ENCODE results near the gene MS4A4E. TPM values are rescaled to one million over a fixed set of nuclear protein-coding genes. Genes with fewer than 3 reads are reported as not detected.

The MS4A4E gene
- total and polyA plus RNA-seq, 2 of the 8 experiments (the other 6 are each of a cell fraction or from before 2014, with no cell fraction given): not detected

DNA sequence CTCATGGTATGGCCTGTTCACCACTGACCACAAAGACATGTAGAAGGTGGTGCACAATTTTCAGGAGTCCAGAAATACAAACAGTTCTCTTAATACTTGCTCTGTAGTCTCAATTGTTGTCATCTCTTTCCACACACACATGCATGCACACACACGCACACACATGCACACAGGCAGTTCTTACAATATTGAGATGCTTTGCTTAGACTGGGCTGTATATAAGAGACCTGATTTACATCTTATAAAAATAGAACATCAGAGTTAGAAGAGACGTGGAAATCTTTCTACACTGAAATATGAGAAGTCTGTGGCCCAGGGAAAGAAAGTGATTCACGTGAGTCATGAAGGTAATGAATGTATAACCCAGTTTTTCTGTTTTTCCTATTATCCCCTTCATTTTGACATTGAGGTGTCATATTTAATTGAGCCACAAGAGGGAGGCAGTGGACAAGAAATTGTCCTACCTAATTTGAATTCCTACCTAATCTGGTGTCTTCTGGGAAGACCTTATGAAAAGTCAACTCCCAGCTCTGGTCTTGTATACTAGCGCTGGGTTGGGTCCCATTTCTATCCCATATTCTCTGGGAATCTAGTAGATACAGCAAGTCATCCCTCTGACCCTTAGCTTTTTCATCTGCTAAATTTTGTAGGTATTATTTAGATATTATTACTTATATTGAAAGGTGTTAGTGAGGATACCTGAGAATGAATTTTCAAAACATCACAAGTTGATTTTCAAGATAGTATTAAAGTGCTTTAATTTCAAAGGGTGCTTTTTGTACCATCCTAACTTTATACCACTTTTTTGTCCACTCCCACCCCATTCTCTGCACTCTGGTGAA, 22.7 kb upstream of the MS4A4E start:
- H4K20me1 ChIP-seq (replicated peaks in 1 of 2; ENCODE audit: control insufficient read depth in 1 of 2, insufficient read depth in 2 of 2, low read length in 2 of 2): no peaks in the 10 kb centered on the region
- WGBS, 2 experiments (ENCODE audit: extremely low coverage in 1 of 2, insufficient coverage in 1 of 2, insufficient read length in 1 of 2, insufficient replicate concordance in 2 of 2, low coverage in 1 of 2, low lambda C conversion rate in 2 of 2, missing lambda C conversion rate in 1 of 2): 40% methylated on average over 4 of the region's 4 CpGs; no CpG with 5 or more reads in 1 of the 2 experiments
- no peaks in the 10 kb centered on the region for H3K79me2 ChIP-seq (ENCODE audit: control insufficient read depth in 1 of 2, insufficient read depth in 2 of 2, low read length in 2 of 2)
- no peak overlapping the region for H3K27ac ChIP-seq (ENCODE audit: low read depth, low read length)
- H3K4me3 ChIP-seq (ENCODE audit: extremely low read depth in 1 of 4, insufficient read depth in 2 of 4, low read depth in 3 of 4, low read length in 4 of 4): no peak overlapping the region
- no peaks in the 10 kb centered on the region; the same call in 1 of the 2 replicates for H3K23me2 ChIP-seq (ENCODE audit: low read depth, low read length)
- H3K79me1 ChIP-seq (ENCODE audit: low read depth, low read length): no peaks in the 10 kb centered on the region
- DNase-seq (ENCODE audit: low read depth in 1 of 2, low spot score in 2 of 2): no peak
- H4K5ac ChIP-seq (ENCODE audit: insufficient read length, low read depth, low read length): no peak overlapping the region
- ChIA-PET CTCF (ENCODE audit: partially characterized antibody) (interaction anchor here (0.6 to 4.5 kb wide), 39 partner anchors 9 to 498 kb away, joined by 3 to 109 read pairs (median 4); partner anchors contain the start of gene MS4A15), POLR2A (ENCODE audit: partially characterized antibody) (no interaction called here)
- H4K8ac ChIP-seq (ENCODE audit: extremely low read depth, insufficient read depth, low read length): no peak overlapping the region
- no peak overlapping the region for H3K4ac ChIP-seq (replicated peaks; ENCODE audit: insufficient read length, low read depth, low read length)
- no peak overlapping the region for H3K56ac ChIP-seq (replicated peaks; ENCODE audit: insufficient read length, low read depth, low read length)
- no peak overlapping the region for H2BK15ac ChIP-seq (ENCODE audit: low read length)
- no peak overlapping the region for H2BK120ac ChIP-seq (replicated peaks; ENCODE audit: low read depth, low read length)
- H3K18ac ChIP-seq (ENCODE audit: extremely low read depth, low read length): no peak overlapping the region
- no peaks in the 10 kb centered on the region for H3K9me3 ChIP-seq (ENCODE audit: insufficient read depth in 2 of 2, low read depth in 1 of 2, low read length in 1 of 2)
- H2AFZ ChIP-seq (ENCODE audit: low read length): no peak overlapping the region
- H3K23ac ChIP-seq (ENCODE audit: insufficient read length): no peak overlapping the region
- FAIRE-seq: peak; percentile 90
- H3K4me1 ChIP-seq (replicated peaks in 1 of 4; ENCODE audit: control insufficient read depth in 3 of 4, insufficient read depth in 4 of 4, low read length in 3 of 4): peaks cover 0 to 3% (median 0%) of the 10 kb centered on the region in 4 experiments; a peak in 1 of 7 replicates
- H2AK5ac ChIP-seq (ENCODE audit: low read depth, low read length): no peak overlapping the region
- H4K91ac ChIP-seq (replicated peaks; ENCODE audit: insufficient read length, low read length): no peak overlapping the region
- H2BK20ac ChIP-seq (ENCODE audit: low read length): no peak overlapping the region
- no peak overlapping the region for H3K14ac ChIP-seq (ENCODE audit: insufficient read length)
- H3K4me2 ChIP-seq (ENCODE audit: insufficient read depth in 1 of 2, low read depth in 2 of 2, low read length in 2 of 2): no peak overlapping the region
- H3K9ac ChIP-seq (replicated peaks in 1 of 4; ENCODE audit: extremely low read depth in 1 of 4, low read depth in 3 of 4, low read length in 3 of 4): no peak overlapping the region
- no peaks in the 10 kb centered on the region for H3K36me3 ChIP-seq (ENCODE audit: control insufficient read depth in 2 of 4, insufficient read depth in 4 of 4, low read length in 3 of 4)
- no peak overlapping the region for H2BK5ac ChIP-seq (ENCODE audit: low read depth, low read length)
- no peaks in the 10 kb centered on the region; a peak in 1 of 7 replicates for H3K27me3 ChIP-seq (replicated peaks in 1 of 4; ENCODE audit: control insufficient read depth in 3 of 4, extremely low read depth in 1 of 4, insufficient read depth in 3 of 4, low read length in 3 of 4)
- no peak overlapping the region for H2BK12ac ChIP-seq (ENCODE audit: low read depth, low read length)
- TF ChIP-seq SP4 (IDR thresholded peaks at IDR 0.05; ENCODE audit: low read length): no peak
- TF ChIP-seq, protein P1, sequence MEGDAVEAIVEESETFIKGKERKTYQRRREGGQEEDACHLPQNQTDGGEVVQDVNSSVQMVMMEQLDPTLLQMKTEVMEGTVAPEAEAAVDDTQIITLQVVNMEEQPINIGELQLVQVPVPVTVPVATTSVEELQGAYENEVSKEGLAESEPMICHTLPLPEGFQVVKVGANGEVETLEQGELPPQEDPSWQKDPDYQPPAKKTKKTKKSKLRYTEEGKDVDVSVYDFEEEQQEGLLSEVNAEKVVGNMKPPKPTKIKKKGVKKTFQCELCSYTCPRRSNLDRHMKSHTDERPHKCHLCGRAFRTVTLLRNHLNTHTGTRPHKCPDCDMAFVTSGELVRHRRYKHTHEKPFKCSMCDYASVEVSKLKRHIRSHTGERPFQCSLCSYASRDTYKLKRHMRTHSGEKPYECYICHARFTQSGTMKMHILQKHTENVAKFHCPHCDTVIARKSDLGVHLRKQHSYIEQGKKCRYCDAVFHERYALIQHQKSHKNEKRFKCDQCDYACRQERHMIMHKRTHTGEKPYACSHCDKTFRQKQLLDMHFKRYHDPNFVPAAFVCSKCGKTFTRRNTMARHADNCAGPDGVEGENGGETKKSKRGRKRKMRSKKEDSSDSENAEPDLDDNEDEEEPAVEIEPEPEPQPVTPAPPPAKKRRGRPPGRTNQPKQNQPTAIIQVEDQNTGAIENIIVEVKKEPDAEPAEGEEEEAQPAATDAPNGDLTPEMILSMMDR (IDR thresholded peaks at IDR 0.05; ENCODE audit: control extremely low read depth in 1 of 3, insufficient read depth in 1 of 3, low read depth in 1 of 3, low read length in 3 of 3): peak in 2 of 3 experiments; percentile 60 to 66; a peak in 3 of 4 replicates
- no peak for TF ChIP-seq PHF8 (conservative IDR thresholded peaks at IDR 0.05; ENCODE audit: low read depth, low read length)
- no peak for TF ChIP-seq POLR2A (IDR thresholded peaks at IDR 0.05; ENCODE audit: control extremely low read depth in 1 of 2, low read depth in 2 of 2, low read length in 2 of 2)
